ENCODE measurements around the gene C5orf63. TPM values are rescaled to one million over a fixed set of nuclear protein-coding genes. Genes with fewer than 3 reads are reported as not detected.

Gene C5orf63
- total and polyA plus RNA-seq, 2 of the 8 experiments (the other 6 are each of a cell fraction or from before 2014, with no cell fraction given), result 0.67 to 0.71 TPM

DNA sequence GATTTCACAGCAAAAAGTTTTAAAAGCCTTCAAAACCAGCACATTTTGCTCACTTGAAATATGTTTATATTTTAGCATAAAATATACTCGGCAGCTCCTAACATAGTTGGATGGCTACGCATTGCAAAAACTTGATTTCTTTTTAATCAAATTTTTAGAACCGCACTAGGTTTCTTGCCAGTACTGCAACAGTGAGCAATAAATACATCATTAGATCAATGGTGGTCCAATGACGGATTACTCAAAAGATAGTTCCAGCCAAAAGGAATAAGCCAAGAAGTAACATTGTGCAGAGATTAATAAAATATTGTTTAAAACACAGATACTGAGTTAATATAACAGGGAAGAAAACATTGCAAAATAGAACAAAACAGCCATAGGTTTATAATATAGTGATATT lies 48.5 kb downstream of the C5orf63 start:
- Histone ChIP-seq H4K8ac (ENCODE audit: extremely low read depth, insufficient read depth, low read length) (no peak overlapping the region), H3K23ac (ENCODE audit: insufficient read length) (no peak overlapping the region), H3K4ac (replicated peaks; ENCODE audit: insufficient read length, low read depth, low read length) (no peak overlapping the region), H2BK5ac (ENCODE audit: low read depth, low read length) (no peak overlapping the region), H3K4me3 (ENCODE audit: extremely low read depth in 1 of 4, insufficient read depth in 2 of 4, low read depth in 3 of 4, low read length in 4 of 4) (no peak overlapping the region), H3K18ac (ENCODE audit: extremely low read depth, low read length) (no peak overlapping the region), H3K9ac (replicated peaks in 1 of 4; ENCODE audit: extremely low read depth in 1 of 4, low read depth in 3 of 4, low read length in 3 of 4) (no peak overlapping the region), H3K27ac (ENCODE audit: low read depth, low read length) (no peak overlapping the region), H3K23me2 (ENCODE audit: low read depth, low read length) (peaks cover 5% of the 10 kb centered on the region; the same call in 1 of the 2 replicates), H3K79me1 (ENCODE audit: low read depth, low read length) (no peaks in the 10 kb centered on the region), H2BK120ac (replicated peaks; ENCODE audit: low read depth, low read length) (no peak overlapping the region), H2BK20ac (ENCODE audit: low read length) (no peak overlapping the region), H3K4me2 (ENCODE audit: insufficient read depth in 1 of 2, low read depth in 2 of 2, low read length in 2 of 2) (no peak overlapping the region), H2BK12ac (ENCODE audit: low read depth, low read length) (no peak overlapping the region), H2BK15ac (ENCODE audit: low read length) (no peak overlapping the region), H4K20me1 (replicated peaks in 1 of 2; ENCODE audit: control insufficient read depth in 1 of 2, insufficient read depth in 2 of 2, low read length in 2 of 2) (peaks cover 0 to 4% of the 10 kb centered on the region in 2 experiments), H3K4me1 (replicated peaks in 1 of 4; ENCODE audit: control insufficient read depth in 3 of 4, insufficient read depth in 4 of 4, low read length in 3 of 4) (peaks cover 0 to 3% (median 2%) of the 10 kb centered on the region in 4 experiments; a peak in 1 of 7 replicates), H3K79me2 (ENCODE audit: control insufficient read depth in 1 of 2, insufficient read depth in 2 of 2, low read length in 2 of 2) (peaks cover 0 to 32% of the 10 kb centered on the region in 2 experiments; a peak in 2 of 4 replicates), H2AFZ (ENCODE audit: low read length) (no peak overlapping the region), H4K91ac (replicated peaks; ENCODE audit: insufficient read length, low read length) (no peak overlapping the region), H3K56ac (replicated peaks; ENCODE audit: insufficient read length, low read depth, low read length) (no peak overlapping the region), H4K5ac (ENCODE audit: insufficient read length, low read depth, low read length) (no peak overlapping the region), H3K36me3 (ENCODE audit: control insufficient read depth in 2 of 4, insufficient read depth in 4 of 4, low read length in 3 of 4) (no peaks in the 10 kb centered on the region), H2AK5ac (ENCODE audit: low read depth, low read length) (no peak overlapping the region), H3K14ac (ENCODE audit: insufficient read length) (no peak overlapping the region), H3K9me3 (ENCODE audit: insufficient read depth in 2 of 2, low read depth in 1 of 2, low read length in 1 of 2) (no peaks in the 10 kb centered on the region), H3K27me3 (replicated peaks in 1 of 4; ENCODE audit: control insufficient read depth in 3 of 4, extremely low read depth in 1 of 4, insufficient read depth in 3 of 4, low read length in 3 of 4) (peaks cover 0 to 3% (median 0%) of the 10 kb centered on the region in 4 experiments; a peak in 1 of 7 replicates)
- FAIRE-seq (no peak), DNase-seq (ENCODE audit: low read depth in 1 of 2, low spot score in 2 of 2) (no peak)
- POLR2A ChIA-PET (ENCODE audit: partially characterized antibody), result interaction anchor here (0.6 to 1.5 kb wide), 4 partner anchors 21 to 164 kb away, joined by 3 read pairs; no protein-coding TSS in a partner anchor
- 90% methylated on average over 4 of the region's 4 CpGs; no CpG with 5 or more reads in 1 of the 2 experiments for WGBS, 2 experiments (ENCODE audit: extremely low coverage in 1 of 2, insufficient coverage in 1 of 2, insufficient read length in 1 of 2, insufficient replicate concordance in 2 of 2, low coverage in 1 of 2, low lambda C conversion rate in 2 of 2, missing lambda C conversion rate in 1 of 2)
- CTCF ChIA-PET (ENCODE audit: partially characterized antibody), result no interaction called here

All from H1 (cell line).